PFSK-1 (cell line): Measurements from ENCODE around the gene TMEM60.

Experiments used
- FOXP2 ChIP-seq: optimal IDR thresholded peaks from 2 replicates; pipeline ENCODE3; 2011; ENCODE audit warnings: borderline replicate concordance, control low read depth, inconsistent platforms; ENCODE audit not compliant: insufficient read depth; ENCODE audit errors: extremely low read length, extremely low read depth
- POLR2AphosphoS5 ChIP-seq: IDR thresholded peaks from 2 replicates; pipeline ENCODE4 v1.6.1; 2012; ENCODE audit warnings: low read depth, mild to moderate bottlenecking, control low read depth, low read length, moderate library complexity
- SIN3A ChIP-seq: IDR thresholded peaks from 2 replicates; pipeline ENCODE4 v1.6.1; 2012; ENCODE audit warnings: mild to moderate bottlenecking, low read length, moderate library complexity, borderline replicate concordance; ENCODE audit not compliant: insufficient read depth
- TAF1 ChIP-seq: IDR thresholded peaks from 2 replicates; pipeline ENCODE4 v1.6.1; 2012; ENCODE audit warnings: low read length, control low read depth, borderline replicate concordance; ENCODE audit not compliant: insufficient read depth
- TF ChIP-seq, protein P1 (sequence below), 2 experiments: IDR thresholded peaks; 2 replicates each; pipeline versions ENCODE4 v1.6.1 to v1.8.0; 2011 to 2012; ENCODE audit warnings: low read depth in 2 of 2, low read length in 2 of 2, control low read depth in 1 of 2, inconsistent platforms in 1 of 2, mild to moderate bottlenecking in 1 of 2, moderate library complexity in 1 of 2; ENCODE audit not compliant: insufficient read depth in 1 of 2

Gene TMEM60

DNA sequence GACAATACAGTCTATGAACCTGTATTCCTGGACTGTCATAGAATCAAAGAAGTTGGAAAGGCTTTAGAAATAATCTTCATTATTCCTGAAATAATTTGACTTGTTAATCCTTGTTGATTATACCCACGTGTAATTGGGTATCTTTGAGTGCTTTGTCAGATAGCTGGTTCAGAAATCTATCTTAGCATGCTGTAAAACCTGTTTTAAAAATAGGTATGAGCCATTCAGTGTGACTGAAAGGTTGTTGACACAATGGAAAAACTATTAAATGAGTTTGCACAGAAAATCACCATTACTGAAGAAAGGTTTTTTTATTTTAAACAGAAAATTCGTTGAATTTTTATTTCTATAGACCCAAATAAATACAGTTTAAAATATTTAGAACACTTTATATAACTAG lies 39.0 kb upstream of the TMEM60 start:
- TF ChIP-seq TAF1 = no peak
- TF ChIP-seq POLR2AphosphoS5 = no peak

DNA sequence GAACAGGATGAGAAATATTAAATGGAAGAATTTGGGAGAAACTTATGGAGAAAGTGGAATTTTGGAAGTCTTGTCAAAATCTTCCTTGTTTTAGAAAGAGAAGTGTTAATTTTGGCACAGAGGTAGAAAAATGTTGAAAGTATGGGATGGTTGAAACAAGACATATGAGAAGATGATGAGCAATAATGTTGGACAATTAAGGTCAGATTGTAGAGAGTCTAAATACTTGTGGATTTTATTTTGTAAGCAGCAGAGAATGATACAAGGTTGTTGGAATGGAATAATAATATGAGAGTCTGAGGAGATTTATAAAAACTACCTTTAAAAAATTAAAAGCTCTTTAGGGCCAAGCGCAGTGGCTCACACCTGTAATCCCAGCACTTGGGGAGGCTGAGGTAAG lies 34.9 kb upstream of the TMEM60 start:
- TF ChIP-seq TAF1 (no peak), FOXP2 (no peak), POLR2AphosphoS5 (no peak), SIN3A (no peak)
- TF ChIP-seq, protein P1, sequence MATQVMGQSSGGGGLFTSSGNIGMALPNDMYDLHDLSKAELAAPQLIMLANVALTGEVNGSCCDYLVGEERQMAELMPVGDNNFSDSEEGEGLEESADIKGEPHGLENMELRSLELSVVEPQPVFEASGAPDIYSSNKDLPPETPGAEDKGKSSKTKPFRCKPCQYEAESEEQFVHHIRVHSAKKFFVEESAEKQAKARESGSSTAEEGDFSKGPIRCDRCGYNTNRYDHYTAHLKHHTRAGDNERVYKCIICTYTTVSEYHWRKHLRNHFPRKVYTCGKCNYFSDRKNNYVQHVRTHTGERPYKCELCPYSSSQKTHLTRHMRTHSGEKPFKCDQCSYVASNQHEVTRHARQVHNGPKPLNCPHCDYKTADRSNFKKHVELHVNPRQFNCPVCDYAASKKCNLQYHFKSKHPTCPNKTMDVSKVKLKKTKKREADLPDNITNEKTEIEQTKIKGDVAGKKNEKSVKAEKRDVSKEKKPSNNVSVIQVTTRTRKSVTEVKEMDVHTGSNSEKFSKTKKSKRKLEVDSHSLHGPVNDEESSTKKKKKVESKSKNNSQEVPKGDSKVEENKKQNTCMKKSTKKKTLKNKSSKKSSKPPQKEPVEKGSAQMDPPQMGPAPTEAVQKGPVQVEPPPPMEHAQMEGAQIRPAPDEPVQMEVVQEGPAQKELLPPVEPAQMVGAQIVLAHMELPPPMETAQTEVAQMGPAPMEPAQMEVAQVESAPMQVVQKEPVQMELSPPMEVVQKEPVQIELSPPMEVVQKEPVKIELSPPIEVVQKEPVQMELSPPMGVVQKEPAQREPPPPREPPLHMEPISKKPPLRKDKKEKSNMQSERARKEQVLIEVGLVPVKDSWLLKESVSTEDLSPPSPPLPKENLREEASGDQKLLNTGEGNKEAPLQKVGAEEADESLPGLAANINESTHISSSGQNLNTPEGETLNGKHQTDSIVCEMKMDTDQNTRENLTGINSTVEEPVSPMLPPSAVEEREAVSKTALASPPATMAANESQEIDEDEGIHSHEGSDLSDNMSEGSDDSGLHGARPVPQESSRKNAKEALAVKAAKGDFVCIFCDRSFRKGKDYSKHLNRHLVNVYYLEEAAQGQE (IDR thresholded peaks at IDR 0.05; ENCODE audit: insufficient read depth in 1 of 2, low read depth in 2 of 2, low read length in 2 of 2) = no peak

DNA sequence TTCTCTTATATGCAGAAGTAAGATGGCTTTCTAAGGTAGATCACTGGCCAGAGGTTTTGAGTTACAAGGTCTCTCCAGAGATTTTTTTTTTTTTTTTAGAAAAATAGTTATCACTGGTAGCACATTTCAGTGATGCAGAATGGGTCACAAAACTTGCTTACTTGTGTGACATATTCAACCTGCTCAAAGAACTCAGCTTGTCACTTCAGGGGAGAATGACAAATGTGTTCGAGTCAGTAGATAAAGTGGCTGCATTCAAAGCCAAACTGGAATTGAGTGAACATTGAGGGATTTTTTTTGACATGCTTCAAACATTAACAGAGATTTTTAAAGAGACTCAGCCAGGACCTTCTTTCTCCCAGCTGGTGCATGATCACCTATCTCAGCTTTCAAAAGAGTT lies 33.7 kb upstream of the TMEM60 start:
- TF ChIP-seq, protein P1 (IDR thresholded peaks at IDR 0.05; ENCODE audit: insufficient read depth in 1 of 2, low read depth in 2 of 2, low read length in 2 of 2) = no peak
- no peak for TF ChIP-seq SIN3A
- no peak for TF ChIP-seq FOXP2
- no peak for TF ChIP-seq TAF1

DNA sequence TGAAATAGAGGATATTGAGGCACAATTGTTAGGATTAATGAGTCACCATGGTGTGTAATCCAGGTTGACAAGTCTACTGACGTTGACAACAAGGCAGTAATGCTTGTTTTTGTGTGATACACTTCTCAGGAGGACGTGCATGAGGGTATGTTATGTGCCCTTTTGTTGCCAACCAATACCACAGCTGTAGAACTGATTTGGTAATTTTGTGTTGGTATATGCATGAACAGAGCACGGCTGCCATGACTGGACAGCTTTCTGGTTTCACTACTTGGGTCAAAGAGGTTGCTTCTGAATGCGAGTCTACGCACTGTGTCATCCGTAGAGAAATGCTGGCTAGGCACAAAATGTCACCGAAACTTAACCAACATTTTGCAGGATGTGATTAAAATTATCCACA lies 33.2 kb upstream of the TMEM60 start:
- no peak for TF ChIP-seq FOXP2
- no peak for TF ChIP-seq TAF1
- no peak for TF ChIP-seq SIN3A

DNA sequence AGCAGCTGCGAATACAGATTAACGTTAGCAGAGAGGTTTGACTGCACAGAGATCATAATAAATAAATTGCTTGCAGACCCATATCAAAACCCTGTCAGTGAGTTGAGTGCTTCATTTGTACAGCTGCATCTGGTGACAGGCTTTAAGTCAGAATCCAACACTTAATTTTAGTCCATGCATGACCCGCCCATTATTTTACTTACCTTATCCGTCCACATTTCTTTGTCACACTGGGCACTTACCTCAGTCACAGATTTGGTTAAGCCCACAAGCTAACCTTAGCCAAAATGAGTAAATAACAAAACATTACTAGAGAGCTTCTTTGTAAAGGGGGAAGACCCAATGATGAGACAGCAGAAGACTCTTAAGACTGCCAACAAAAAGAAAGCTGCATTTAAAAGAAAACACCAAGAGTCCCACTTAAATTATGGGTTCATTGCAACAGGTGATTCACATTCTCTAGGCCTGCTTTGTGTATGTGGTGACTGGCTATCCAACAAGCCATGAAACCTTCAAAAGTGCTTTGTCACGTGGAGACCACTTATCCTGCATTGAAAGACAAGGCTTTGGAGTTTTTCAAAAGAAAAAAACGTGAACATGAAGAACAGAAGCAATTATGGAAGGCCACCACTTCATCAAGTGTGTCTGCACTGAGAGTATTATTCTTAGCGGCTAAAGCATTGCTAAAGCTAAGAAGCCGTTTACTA lies 32.6 kb upstream of the TMEM60 start:
- TF ChIP-seq TAF1 (no peak), SIN3A (no peak), FOXP2 (no peak), POLR2AphosphoS5 (no peak)
- TF ChIP-seq, protein P1 (IDR thresholded peaks at IDR 0.05; ENCODE audit: insufficient read depth in 1 of 2, low read depth in 2 of 2, low read length in 2 of 2) = no peak

DNA sequence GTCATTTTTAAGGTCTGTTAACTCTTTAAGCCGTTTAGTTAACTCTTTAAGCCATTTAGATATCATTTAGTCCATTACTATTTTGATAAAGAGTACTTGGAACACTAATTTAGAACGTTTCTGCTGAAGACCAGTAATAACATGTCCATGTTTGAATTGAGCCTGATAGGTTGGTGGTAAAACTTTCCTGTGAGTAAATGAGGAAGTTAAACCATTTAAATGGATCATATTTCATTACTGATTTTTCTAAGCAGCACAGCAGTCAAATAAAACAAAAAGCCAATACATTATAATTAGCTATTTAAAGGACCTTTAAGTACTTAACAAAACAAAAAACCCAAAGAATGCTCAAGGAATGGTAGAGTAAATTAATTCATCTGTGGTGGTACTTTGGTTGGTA lies 29.8 kb upstream of the TMEM60 start:
- TF ChIP-seq FOXP2 (no peak), POLR2AphosphoS5 (no peak), TAF1 (no peak), SIN3A (no peak)
- TF ChIP-seq, protein P1 (IDR thresholded peaks at IDR 0.05; ENCODE audit: insufficient read depth in 1 of 2, low read depth in 2 of 2, low read length in 2 of 2) = no peak
